Endometrium (tissue), 2 donors: ENCODE results near the gene PCSK2.

ENCODE experiments used
- FAIRE-seq: peaks from 2 replicates; lab custom pipeline; 2012; peaks lifted over from hg19 to GRCh38; lab: Jason Lieb, UNC
- donor health status: control.
- donor health status: control.

PCSK2 gene

GRCh38 chr20:17343091-17343490 lies 116.3 kb downstream of the PCSK2 start:
- no peak for FAIRE-seq

GRCh38 chr20:17343656-17344452 lies 117.0 kb downstream of the PCSK2 start:
- no peak for FAIRE-seq

- FAIRE-seq: no peak
Observed at GRCh38 chr20:17344790-17345189, 118.0 kb downstream of the PCSK2 start.

- no peak for FAIRE-seq
Observed at GRCh38 chr20:17345321-17345720, 118.5 kb downstream of the PCSK2 start.

- FAIRE-seq: no peak
Observed at GRCh38 chr20:17350321-17350720, 123.5 kb downstream of the PCSK2 start.

GRCh38 chr20:17357238-17357637 lies 130.4 kb downstream of the PCSK2 start:
- FAIRE-seq: no peak

- FAIRE-seq: no peak
Observed at GRCh38 chr20:17358854-17359253, 132.0 kb downstream of the PCSK2 start.

GRCh38 chr20:17364681-17365080 lies 137.8 kb downstream of the PCSK2 start:
- no peak for FAIRE-seq

GRCh38 chr20:17365831-17366230 lies 139.0 kb downstream of the PCSK2 start:
- no peak for FAIRE-seq

GRCh38 chr20:17369506-17369905 lies 142.7 kb downstream of the PCSK2 start:
- FAIRE-seq: no peak

- no peak for FAIRE-seq
Observed at GRCh38 chr20:17372806-17373440, 146.1 kb downstream of the PCSK2 start.

- FAIRE-seq: no peak
Observed at GRCh38 chr20:17374086-17374485, 147.2 kb downstream of the PCSK2 start.

- no peak for FAIRE-seq
Observed at GRCh38 chr20:17376031-17376430, 149.2 kb downstream of the PCSK2 start.

- no peak for FAIRE-seq
Observed at GRCh38 chr20:17377231-17377630, 150.4 kb downstream of the PCSK2 start.

GRCh38 chr20:17379651-17380050 lies 152.8 kb downstream of the PCSK2 start:
- no peak for FAIRE-seq

- no peak for FAIRE-seq
Observed at GRCh38 chr20:17380801-17381200, 154.0 kb downstream of the PCSK2 start.

GRCh38 chr20:17381724-17382123 lies 154.9 kb downstream of the PCSK2 start:
- no peak for FAIRE-seq

- FAIRE-seq: no peak
Observed at GRCh38 chr20:17385798-17386197, 159.0 kb downstream of the PCSK2 start.

GRCh38 chr20:17390655-17391054 lies 163.8 kb downstream of the PCSK2 start:
- FAIRE-seq: no peak

- no peak for FAIRE-seq
Observed at GRCh38 chr20:17391127-17391771, 164.4 kb downstream of the PCSK2 start.

- FAIRE-seq: no peak
Observed at GRCh38 chr20:17394411-17394810, 167.6 kb downstream of the PCSK2 start.

- FAIRE-seq: no peak
Observed at GRCh38 chr20:17395729-17396128, 168.9 kb downstream of the PCSK2 start.

- no peak for FAIRE-seq
Observed at GRCh38 chr20:17399303-17399985, 172.6 kb downstream of the PCSK2 start.
